ENCODE data around the gene PDXP.

Gene PDXP

GRCh38 chr22:37697538-37697835 is 39.0 kb downstream of the PDXP start:
- Histone ChIP-seq H3K56ac (ENCODE audit: low read length) (peak overlapping the region; percentile 85), H2AK5ac (ENCODE audit: low read length) (no peak overlapping the region), H3K27me3 (ENCODE audit: insufficient read depth, low read length, poor library complexity) (no peaks in the 10 kb centered on the region), H3K4me3 (ENCODE audit: low read length) (peak overlapping the region; percentile 45), H3K36me3 (ENCODE audit: control insufficient read depth, insufficient read depth, low read length) (peaks cover 8% of the 10 kb centered on the region), H3K4me2 (ENCODE audit: low read length) (peak overlapping the region; percentile 97), H3K9ac (ENCODE audit: low read length) (peak overlapping the region; percentile 73), H3K79me1 (ENCODE audit: low read length) (no peaks in the 10 kb centered on the region), H4K8ac (ENCODE audit: low read depth, low read length) (no peak overlapping the region), H3K79me2 (ENCODE audit: control insufficient read depth, insufficient read depth, low read length) (no peaks in the 10 kb centered on the region), H3K4ac (ENCODE audit: low read depth, low read length) (no peak overlapping the region), H3K18ac (ENCODE audit: low read length) (peak overlapping the region; percentile 12), H2BK120ac (ENCODE audit: low read depth, low read length) (no peak overlapping the region), H3K23ac (ENCODE audit: low read length) (peak overlapping the region; percentile 15), H3K4me1 (ENCODE audit: control insufficient read depth, low read depth, low read length) (no peaks in the 10 kb centered on the region), H2BK15ac (replicated peaks; ENCODE audit: low read depth) (no peak overlapping the region), H2BK5ac (ENCODE audit: low read length) (no peak overlapping the region), H3K27ac (ENCODE audit: low read depth, low read length) (no peak overlapping the region), H4K5ac (ENCODE audit: low read length) (no peak overlapping the region)
- WGBS (ENCODE audit: extremely low coverage, insufficient coverage, low lambda C conversion rate): no CpG with 5 or more reads among the region's 3 CpGs
- DNase-seq: no peak

- no peaks in the 10 kb centered on the region for H3K4me1 ChIP-seq (ENCODE audit: control insufficient read depth, low read depth, low read length)
- WGBS (ENCODE audit: extremely low coverage, insufficient coverage, low lambda C conversion rate): no CpG with 5 or more reads among the region's 8 CpGs
- H3K56ac ChIP-seq (ENCODE audit: low read length): no peak overlapping the region
- no peak overlapping the region for H4K8ac ChIP-seq (ENCODE audit: low read depth, low read length)
- no peaks in the 10 kb centered on the region for H3K79me2 ChIP-seq (ENCODE audit: control insufficient read depth, insufficient read depth, low read length)
- H3K79me1 ChIP-seq (ENCODE audit: low read length): no peaks in the 10 kb centered on the region
- H3K4me2 ChIP-seq (ENCODE audit: low read length): no peak overlapping the region
- peaks cover 4% of the 10 kb centered on the region for H3K36me3 ChIP-seq (ENCODE audit: control insufficient read depth, insufficient read depth, low read length)
- no peak overlapping the region for H3K9ac ChIP-seq (ENCODE audit: low read length)
- no peak for DNase-seq
- no peak overlapping the region for H4K5ac ChIP-seq (ENCODE audit: low read length)
- no peak overlapping the region for H2AK5ac ChIP-seq (ENCODE audit: low read length)
- no peak overlapping the region for H3K23ac ChIP-seq (ENCODE audit: low read length)
- H3K4me3 ChIP-seq (ENCODE audit: low read length): no peak overlapping the region
- H2BK120ac ChIP-seq (ENCODE audit: low read depth, low read length): no peak overlapping the region
- no peak overlapping the region for H2BK15ac ChIP-seq (replicated peaks; ENCODE audit: low read depth)
- H2BK5ac ChIP-seq (ENCODE audit: low read length): no peak overlapping the region
- no peaks in the 10 kb centered on the region for H3K27me3 ChIP-seq (ENCODE audit: insufficient read depth, low read length, poor library complexity)
- no peak overlapping the region for H3K4ac ChIP-seq (ENCODE audit: low read depth, low read length)
- no peak overlapping the region for H3K18ac ChIP-seq (ENCODE audit: low read length)
- no peak overlapping the region for H3K27ac ChIP-seq (ENCODE audit: low read depth, low read length)
Measured at GRCh38 chr22:37701141-37701786, 42.7 kb downstream of the PDXP start.

GRCh38 chr22:37703906-37704305 is 45.4 kb downstream of the PDXP start:
- Histone ChIP-seq H3K4ac (ENCODE audit: low read depth, low read length) (no peak overlapping the region), H3K56ac (ENCODE audit: low read length) (no peak overlapping the region), H2BK15ac (replicated peaks; ENCODE audit: low read depth) (no peak overlapping the region), H3K4me1 (ENCODE audit: control insufficient read depth, low read depth, low read length) (no peaks in the 10 kb centered on the region), H3K9ac (ENCODE audit: low read length) (no peak overlapping the region), H3K18ac (ENCODE audit: low read length) (no peak overlapping the region), H2BK120ac (ENCODE audit: low read depth, low read length) (no peak overlapping the region), H3K4me3 (ENCODE audit: low read length) (no peak overlapping the region), H4K5ac (ENCODE audit: low read length) (no peak overlapping the region), H2BK5ac (ENCODE audit: low read length) (no peak overlapping the region), H3K27ac (ENCODE audit: low read depth, low read length) (no peak overlapping the region), H4K8ac (ENCODE audit: low read depth, low read length) (no peak overlapping the region), H3K4me2 (ENCODE audit: low read length) (no peak overlapping the region), H3K27me3 (ENCODE audit: insufficient read depth, low read length, poor library complexity) (no peaks in the 10 kb centered on the region), H2AK5ac (ENCODE audit: low read length) (no peak overlapping the region), H3K36me3 (ENCODE audit: control insufficient read depth, insufficient read depth, low read length) (peaks cover 4% of the 10 kb centered on the region), H3K79me2 (ENCODE audit: control insufficient read depth, insufficient read depth, low read length) (no peaks in the 10 kb centered on the region), H3K23ac (ENCODE audit: low read length) (no peak overlapping the region), H3K79me1 (ENCODE audit: low read length) (no peaks in the 10 kb centered on the region)
- DNase-seq: no peak
- no CpG with 5 or more reads among the region's 7 CpGs for WGBS (ENCODE audit: extremely low coverage, insufficient coverage, low lambda C conversion rate)

- no CpG with 5 or more reads among the region's 3 CpGs for WGBS (ENCODE audit: extremely low coverage, insufficient coverage, low lambda C conversion rate)
- H2AK5ac ChIP-seq (ENCODE audit: low read length): no peak overlapping the region
Measured at GRCh38 chr22:37704645-37705044, 46.1 kb downstream of the PDXP start.

GRCh38 chr22:37705205-37705604 is 46.7 kb downstream of the PDXP start:
- whole genome bisulfite sequencing (ENCODE audit: extremely low coverage, insufficient coverage, low lambda C conversion rate): no CpG with 5 or more reads among the region's 3 CpGs
- no peak overlapping the region for H3K4me2 ChIP-seq (ENCODE audit: low read length)
- no peak overlapping the region for H3K4ac ChIP-seq (ENCODE audit: low read depth, low read length)

More at GRCh38 chr22:37704645-37705044, 46.1 kb downstream of the PDXP start:
- Histone ChIP-seq H3K18ac (ENCODE audit: low read length) (no peak overlapping the region), H3K23ac (ENCODE audit: low read length) (no peak overlapping the region), H3K79me1 (ENCODE audit: low read length) (no peaks in the 10 kb centered on the region), H3K4me3 (ENCODE audit: low read length) (no peak overlapping the region), H3K56ac (ENCODE audit: low read length) (no peak overlapping the region), H3K27me3 (ENCODE audit: insufficient read depth, low read length, poor library complexity) (no peaks in the 10 kb centered on the region), H2BK120ac (ENCODE audit: low read depth, low read length) (no peak overlapping the region), H3K36me3 (ENCODE audit: control insufficient read depth, insufficient read depth, low read length) (peaks cover 4% of the 10 kb centered on the region), H3K9ac (ENCODE audit: low read length) (no peak overlapping the region), H4K8ac (ENCODE audit: low read depth, low read length) (no peak overlapping the region), H3K27ac (ENCODE audit: low read depth, low read length) (no peak overlapping the region), H3K79me2 (ENCODE audit: control insufficient read depth, insufficient read depth, low read length) (no peaks in the 10 kb centered on the region), H3K4ac (ENCODE audit: low read depth, low read length) (no peak overlapping the region), H4K5ac (ENCODE audit: low read length) (no peak overlapping the region), H3K4me1 (ENCODE audit: control insufficient read depth, low read depth, low read length) (no peaks in the 10 kb centered on the region), H2BK5ac (ENCODE audit: low read length) (no peak overlapping the region), H3K4me2 (ENCODE audit: low read length) (no peak overlapping the region), H2BK15ac (replicated peaks; ENCODE audit: low read depth) (no peak overlapping the region)
- DNase-seq: no peak

More at GRCh38 chr22:37705205-37705604, 46.7 kb downstream of the PDXP start:
- Histone ChIP-seq H3K79me1 (ENCODE audit: low read length) (no peaks in the 10 kb centered on the region), H4K5ac (ENCODE audit: low read length) (no peak overlapping the region), H3K79me2 (ENCODE audit: control insufficient read depth, insufficient read depth, low read length) (no peaks in the 10 kb centered on the region), H4K8ac (ENCODE audit: low read depth, low read length) (no peak overlapping the region), H3K9ac (ENCODE audit: low read length) (no peak overlapping the region), H3K27me3 (ENCODE audit: insufficient read depth, low read length, poor library complexity) (no peaks in the 10 kb centered on the region), H2BK15ac (replicated peaks; ENCODE audit: low read depth) (no peak overlapping the region), H2BK120ac (ENCODE audit: low read depth, low read length) (no peak overlapping the region), H3K23ac (ENCODE audit: low read length) (no peak overlapping the region), H3K27ac (ENCODE audit: low read depth, low read length) (no peak overlapping the region), H2AK5ac (ENCODE audit: low read length) (no peak overlapping the region), H3K18ac (ENCODE audit: low read length) (no peak overlapping the region), H3K4me1 (ENCODE audit: control insufficient read depth, low read depth, low read length) (no peaks in the 10 kb centered on the region), H2BK5ac (ENCODE audit: low read length) (no peak overlapping the region), H3K56ac (ENCODE audit: low read length) (no peak overlapping the region), H3K36me3 (ENCODE audit: control insufficient read depth, insufficient read depth, low read length) (peaks cover 4% of the 10 kb centered on the region), H3K4me3 (ENCODE audit: low read length) (no peak overlapping the region)
- no peak for DNase-seq

All from mesendoderm (in vitro differentiated cells).